Fibroblast of skin of abdomen (primary cell): ENCODE measurements around the gene ATOX1.
A peak's percentile ranks its signal among the peaks of the same experiment; 100 is the strongest.
"Not testable (repeated sequence)": the region's sequence is repeated elsewhere in the genome, so short reads cannot be mapped to it uniquely, and the experiment has no call there.

Source experiments
- DNase-seq: peaks from one replicate; pipeline ENCODE4 v3.0.0-alpha.2; 2013

Gene ATOX1

DNA sequence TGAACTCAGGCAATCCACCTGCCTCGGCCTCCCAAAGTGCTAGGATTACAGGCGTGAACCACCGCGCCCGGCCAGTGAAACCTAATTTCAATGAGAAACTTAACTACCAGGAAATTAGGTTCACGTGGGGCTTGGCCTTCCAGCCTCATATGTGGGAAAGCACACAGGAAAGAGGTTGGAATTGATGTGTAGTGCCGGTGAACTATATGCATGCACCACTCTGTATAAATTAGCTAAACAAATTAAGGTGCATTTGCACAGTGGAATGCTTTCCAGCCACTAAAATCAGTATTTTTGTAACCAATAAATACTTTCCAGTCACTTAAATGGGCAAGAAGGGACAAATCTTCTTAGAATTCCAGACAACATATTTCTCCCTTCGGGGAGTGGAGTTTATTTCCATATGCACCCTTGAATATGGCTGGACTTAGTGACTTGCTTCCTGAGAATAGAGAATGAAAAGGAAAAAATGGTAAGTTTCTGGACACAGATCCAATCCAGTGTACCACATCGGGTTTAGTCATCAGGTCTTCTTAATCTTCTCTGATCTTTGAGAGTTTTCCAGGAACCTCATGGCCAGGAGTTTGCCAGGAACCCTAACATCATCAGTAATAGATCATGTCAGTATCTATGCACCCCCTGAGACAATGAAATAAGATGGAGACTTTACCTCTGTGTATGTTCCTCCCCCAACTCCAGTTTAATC, 24.9 kb downstream of the ATOX1 start:
- DNase-seq: peak; percentile 88

DNA sequence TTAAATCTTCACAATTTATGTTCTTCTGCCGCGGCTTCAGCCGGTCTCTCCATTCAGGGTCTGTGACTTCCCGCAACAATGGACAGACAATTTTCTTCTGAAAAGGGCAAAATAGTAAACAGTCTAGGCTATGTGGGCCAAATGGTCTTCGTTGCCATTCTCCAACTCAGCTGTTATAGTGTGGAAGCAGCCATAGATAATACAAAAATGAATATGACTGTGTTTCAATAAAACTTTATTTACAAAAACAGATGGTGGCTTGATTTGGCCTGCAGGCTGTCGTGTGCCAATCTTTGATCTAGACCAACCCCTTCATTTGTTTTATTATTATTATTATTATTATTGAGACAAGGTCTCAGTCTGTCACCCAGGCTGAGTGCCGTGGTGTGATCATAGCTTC, 28.1 kb downstream of the ATOX1 start:
- DNase-seq: no peak

DNA sequence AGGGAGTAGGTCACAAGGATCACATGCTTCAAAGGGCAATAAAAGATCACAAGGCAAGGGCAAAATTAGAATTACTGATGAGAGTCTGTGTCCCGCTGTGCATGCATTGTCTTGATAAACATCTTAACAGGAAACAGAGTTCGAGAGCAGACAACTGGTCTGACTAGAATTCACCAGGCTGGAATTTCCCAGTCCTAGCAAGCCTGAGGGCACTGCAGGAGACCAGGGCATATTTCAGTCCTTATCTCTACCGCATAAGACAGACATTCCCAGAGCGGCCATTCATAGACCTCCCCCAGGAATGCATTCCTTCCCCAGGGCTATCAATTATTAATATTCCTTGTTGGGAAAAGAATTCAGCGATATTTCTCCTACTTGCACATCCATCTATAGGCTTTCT, 28.8 kb downstream of the ATOX1 start:
- not testable (repeated sequence) for DNase-seq

DNA sequence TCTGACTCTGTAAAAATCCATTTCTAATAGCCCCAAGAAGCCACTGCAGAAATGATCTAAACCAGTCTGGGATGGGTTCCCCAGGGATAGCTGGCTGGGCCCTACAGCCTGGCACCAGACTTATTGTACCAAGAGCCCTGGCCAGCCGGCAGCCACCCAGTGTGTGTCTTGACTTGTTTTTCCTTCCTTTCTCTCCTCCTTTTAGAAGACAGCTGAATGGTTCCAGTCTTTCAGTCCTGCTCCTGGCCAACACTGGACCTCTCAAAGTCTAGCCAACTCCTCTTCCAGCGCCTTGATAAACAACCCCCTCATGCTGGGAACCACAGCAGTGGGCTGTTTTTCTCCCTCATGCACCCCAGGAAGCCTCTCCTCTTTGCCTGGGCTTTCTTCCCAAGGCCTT, 34.1 kb downstream of the ATOX1 start:
- no peak for DNase-seq

DNA sequence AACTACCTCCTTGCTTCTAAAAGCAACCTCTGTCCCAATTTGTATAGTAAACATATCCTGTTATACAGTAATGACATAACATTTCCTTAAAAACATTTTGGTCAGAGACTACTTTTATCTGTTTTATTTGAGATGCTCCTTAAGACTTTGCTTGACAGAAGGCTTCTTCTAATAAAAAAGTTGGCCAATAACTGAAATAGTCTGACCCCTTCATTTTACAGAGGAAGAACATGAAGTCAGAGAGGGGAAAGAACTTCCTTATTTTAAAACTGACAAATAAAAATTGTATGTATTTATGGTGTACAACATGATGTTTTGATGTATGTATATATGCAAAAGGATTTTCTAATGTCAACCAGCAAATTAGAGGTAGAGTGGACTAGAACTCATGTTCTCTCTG, 35.9 kb downstream of the ATOX1 start:
- no peak for DNase-seq

DNA sequence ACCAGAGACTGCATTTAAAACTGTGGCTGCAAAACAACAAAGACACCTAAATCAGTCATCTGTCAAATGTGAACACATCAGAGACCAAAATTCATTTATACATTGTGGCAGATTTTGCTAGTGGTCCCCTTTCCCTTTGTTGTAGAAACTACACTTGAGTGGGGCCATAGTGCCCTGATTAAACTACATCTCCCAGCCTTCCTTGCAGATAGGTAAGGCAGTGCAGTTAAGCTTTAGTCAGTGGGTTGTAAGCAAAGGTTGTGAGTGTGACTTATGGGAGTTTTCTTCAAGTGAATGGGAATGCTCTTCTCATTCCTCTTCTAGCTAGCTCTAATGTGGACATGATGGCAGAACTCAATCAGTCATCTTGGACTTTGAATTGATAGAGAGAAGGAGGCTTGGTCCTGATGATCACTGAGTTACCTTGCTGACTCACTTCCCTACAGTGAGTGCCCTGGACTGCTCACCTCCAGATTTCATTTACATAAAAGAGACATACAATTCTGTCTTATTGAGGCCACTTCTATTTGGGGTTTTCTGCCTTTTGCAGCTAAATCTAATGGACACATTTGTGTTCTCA, 36.5 kb downstream of the ATOX1 start:
- no peak for DNase-seq

DNA sequence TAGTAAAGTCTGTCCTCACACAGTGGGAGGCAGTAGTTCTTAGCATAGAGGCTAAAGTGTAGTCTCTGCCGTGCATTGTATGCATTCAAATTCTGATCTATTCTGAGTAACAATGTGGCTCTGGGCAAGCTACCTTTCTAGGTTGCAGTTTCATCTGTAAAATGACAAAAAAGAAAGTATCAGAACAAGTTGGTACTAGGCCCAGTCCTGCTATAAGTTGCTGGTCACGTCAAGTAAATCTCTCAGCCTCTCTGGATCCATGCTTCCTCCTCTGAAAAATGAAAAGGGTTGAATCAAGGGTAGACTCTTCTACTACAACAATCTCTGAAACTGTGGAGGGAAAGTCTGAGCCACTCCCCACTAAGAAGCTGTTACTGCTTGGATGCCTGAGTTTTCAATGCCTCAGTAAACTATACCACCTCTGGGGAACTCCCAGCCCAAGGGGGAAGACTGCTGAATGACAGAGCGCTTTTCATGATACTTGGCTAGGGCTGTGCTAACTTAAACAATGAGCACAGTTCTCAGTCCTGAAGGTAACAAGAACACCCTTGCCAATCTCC, 37.3 kb downstream of the ATOX1 start:
- DNase-seq: no peak

DNA sequence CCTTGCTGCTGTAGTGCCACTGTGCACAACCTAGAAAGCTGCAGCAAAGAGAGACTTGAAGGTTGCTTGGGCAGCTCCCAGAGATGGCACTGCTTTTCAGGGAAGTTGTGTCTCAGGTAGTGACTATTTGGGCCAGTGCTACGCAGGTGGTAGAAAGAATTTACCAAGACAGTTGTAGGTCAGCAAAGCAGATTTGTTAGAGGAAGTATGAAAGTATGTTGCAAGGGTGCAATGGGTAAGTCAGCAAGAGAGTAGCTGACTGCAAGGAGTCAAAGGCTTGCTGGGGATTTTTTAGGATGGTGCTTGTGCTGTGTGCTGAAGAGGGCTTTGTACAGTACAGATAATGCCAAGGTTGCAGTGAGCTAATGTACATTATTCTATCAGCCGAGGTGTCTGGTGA, 38.2 kb downstream of the ATOX1 start:
- no peak for DNase-seq

DNA sequence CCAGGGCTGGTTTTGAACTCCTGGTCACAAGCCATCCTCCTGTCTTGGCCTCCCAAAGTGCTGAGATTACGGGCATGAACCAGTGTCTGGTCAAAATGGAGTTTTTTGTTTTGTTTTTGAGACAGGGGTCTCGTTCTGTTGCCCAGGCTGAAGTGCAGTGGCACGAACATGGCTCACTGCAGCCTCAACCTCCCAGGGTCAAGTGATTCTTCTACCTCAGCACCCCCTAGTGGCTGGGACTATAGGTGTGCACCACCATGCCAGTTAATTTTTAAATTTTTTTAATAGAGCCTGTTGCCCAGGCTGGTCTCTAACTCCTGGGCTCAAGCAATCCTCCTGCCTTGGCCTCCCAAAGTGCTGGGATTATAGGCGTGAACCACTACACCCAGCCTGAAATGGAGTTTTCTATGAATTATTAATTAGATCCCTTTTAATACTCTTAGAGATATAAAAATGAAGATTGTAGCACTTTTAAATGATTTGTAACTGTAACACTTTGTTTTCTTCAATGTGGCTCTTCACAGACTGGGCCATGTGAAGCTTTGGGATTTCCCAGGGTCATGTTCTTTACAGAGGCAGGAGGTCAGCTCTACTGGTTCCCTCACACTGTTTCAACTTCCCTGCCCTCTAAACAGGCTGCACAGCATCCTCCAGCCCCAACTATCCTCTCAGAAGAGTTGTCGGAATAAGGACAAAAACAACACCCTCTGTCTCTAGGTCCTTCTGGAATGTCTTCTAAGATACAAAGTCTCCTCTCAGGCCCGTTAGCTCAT, 39.0 kb downstream of the ATOX1 start:
- peak; percentile 57 for DNase-seq

DNA sequence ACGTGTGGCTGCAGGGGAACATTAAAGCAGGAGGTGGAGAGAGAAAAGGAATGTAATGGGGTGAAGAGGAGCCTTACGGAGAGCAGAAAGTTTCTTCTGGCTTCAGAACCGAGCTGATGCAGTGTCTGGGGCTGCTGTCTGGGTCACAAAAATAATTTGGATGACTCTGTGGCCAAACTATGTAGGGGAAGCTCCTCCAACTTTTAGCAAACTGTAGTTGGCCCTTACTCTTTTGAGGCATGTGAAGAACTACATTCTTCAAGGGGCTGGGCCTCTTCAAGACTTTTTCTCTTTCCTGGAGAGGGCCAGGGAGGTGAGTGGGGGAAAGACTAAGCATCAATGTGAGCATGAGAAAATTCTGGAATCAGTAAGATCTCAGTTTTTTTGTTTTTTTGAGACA, 39.8 kb downstream of the ATOX1 start:
- DNase-seq: peak; percentile 96

DNA sequence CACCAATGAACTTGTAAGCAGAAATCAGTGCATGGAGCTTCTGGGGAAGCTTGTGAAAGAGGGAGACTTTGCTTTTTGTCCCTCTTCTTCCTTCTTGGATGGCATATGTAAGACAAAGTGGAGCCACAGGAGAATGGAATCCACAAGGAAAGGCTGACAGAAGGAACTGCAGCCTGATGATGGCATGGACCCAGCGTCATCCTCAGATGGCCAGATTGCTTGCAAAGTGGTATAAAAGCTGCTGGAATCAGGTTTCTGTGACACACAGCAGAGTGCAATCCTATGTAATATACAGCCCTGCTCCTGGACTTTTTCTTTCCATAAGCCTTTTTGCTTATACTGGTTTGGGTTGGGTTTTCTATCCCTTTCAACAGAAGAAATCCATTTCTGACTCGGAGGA, 40.3 kb downstream of the ATOX1 start:
- DNase-seq: peak; percentile 82

DNA sequence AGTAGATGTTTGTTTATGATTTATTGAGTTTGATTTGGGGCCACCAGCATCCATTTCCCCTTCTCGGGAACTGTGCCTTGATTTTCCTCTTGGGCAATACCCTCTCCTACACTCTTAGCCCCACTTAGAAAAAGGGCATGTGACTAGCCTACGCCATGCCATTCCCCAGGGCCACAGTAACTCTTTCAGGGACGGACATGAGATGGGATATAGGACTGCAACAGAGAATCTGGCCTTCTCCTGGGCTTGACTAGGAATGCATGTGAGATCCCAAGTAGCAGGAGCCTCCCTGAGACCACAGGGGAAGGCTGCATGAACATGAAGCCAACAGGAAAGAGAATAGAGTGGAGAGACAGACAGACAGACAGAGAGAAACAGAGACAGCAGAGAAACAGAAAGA, 41.0 kb downstream of the ATOX1 start:
- peak; percentile 54 for DNase-seq

DNA sequence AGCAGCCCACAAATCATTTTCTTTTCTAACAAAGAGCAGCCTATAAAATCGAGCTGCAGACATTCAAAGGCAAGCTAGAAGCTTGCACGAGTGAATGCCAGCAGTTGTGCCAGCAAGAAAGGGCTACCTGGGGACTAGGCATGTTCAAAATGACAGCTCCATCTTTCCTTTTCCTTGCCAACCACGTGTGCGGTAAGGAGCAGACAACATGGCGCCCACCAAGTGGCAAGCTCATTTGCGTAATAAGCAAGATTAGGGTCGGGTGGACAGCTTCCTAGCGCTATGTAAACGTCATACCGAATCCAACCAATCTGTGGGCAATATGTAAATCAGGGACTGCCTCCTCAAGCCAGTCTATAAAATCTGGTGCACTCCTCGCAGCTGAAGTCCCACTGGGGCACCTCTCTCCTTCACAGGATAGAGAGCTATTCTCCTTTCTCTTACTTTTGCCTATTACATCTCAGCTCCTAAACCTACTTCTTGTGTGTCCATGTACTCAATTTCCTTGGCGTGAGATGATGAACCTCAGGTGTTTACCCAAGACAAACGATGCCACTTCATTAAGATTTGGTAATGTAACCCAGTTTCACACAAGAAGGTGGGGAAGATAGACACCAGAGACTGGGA, 49.2 kb downstream of the ATOX1 start:
- no peak for DNase-seq

DNA sequence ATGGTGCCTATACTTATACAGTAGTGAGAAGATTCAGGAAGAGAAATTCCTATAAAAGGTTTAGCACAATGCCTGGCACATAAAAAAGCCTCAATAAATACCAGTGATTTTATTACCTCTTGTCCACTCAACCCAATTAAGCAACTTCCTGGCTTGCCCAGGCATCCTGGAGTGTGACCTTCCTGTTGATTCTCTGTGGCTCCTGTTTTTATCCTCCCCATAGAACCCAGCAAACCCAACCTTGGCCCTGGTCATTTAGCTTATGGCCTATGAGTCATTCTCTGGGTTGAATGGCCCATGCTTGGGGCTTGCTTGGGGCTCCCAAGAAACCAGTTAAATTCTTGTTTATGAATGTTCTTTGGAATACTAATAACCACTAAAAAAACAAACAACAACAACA, 50.3 kb downstream of the ATOX1 start:
- DNase-seq: no peak

DNA sequence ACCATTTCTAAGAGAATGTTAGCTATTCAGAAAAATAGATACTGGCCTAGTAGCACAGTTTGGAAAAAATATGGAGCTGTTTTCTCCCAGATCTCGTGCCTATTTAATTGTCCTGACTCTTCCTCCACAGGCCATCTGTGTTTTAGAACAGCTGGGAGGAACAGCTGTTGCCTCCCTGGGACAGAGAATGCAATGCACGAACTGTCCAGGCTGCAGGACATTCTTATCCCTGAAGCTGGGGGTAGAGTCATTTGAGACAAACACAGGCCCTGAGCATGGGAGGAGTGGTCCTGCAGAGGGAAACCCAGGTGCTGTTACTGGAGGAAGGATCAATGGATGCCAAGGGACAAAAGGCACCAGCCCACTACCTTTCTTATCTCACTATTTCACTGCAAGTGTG, 50.9 kb downstream of the ATOX1 start:
- DNase-seq: no peak

DNA sequence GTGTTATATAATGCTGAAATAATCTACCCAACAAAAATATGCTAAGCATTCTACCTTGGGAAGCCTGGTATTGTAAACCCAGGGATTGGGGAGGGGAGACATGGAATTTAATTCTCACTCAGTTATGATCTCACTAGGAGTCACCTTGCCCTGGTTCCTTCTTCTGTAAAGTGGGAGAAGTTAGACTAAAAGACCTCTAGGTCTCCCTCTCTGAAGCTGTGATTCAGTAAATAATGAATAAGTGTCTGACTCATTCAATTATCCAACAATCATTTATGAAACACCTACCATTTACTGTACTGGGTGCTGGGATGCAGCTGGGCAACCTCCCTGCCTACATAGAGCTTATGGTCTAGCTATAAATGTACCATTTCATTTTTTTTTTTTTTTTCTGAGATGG, 51.5 kb downstream of the ATOX1 start:
- peak; percentile 41 for DNase-seq

DNA sequence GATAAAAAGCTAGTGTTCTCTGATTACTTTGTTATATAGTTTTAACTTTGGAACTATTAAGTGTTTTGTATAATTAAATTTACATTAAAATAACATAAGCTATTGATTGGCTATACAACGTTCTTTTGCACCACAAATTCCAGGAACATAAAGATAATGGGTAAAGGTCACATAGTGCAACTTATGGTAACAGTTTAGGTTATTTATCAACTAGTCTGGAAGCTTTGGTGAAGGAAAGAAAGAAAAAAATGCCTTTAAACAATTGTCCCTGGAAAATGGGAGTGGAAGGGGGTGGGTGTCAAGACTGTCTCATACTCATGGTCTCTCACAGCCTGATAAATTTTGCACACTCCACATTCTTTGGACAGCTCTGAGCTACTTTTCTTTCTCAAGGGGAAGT, 54.7 kb downstream of the ATOX1 start:
- no peak for DNase-seq

DNA sequence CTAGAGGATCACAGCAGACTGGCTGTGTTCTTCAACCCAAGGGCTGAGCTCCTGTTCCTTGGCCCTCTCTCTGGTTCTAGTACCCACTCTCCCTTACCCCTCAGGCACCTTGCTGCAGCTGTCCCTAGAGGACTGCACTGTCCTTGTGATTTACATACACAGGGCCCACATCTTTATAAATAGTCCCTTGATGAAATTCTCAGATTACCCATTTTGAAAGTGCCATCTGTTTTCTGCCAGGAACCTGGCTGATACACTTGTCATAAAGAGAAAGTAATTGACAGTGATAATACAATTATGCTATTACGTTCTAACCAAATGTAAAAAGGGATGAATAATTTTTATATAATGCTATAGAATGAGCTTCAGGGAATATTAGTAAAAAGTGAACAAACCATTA, 55.2 kb downstream of the ATOX1 start:
- DNase-seq: no peak

DNA sequence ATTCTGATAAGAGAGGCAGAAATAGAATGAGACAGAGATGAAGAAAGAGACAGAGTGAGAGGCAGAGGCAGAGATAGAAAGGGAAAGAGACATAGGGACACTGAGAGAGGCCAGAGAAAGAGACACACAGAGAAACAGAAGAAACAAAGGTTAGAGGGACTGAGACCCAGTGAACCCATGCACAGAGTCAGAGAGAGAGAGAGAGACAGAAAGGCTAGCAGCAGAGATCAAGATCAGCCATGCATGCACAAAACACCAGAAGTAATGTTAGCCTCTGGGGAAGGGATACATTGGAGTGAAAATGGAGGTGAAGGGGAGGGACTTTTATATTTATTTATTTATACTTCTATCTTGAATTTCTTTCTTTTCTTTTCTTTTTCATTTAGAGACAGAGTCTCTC, 57.6 kb downstream of the ATOX1 start:
- no peak for DNase-seq

DNA sequence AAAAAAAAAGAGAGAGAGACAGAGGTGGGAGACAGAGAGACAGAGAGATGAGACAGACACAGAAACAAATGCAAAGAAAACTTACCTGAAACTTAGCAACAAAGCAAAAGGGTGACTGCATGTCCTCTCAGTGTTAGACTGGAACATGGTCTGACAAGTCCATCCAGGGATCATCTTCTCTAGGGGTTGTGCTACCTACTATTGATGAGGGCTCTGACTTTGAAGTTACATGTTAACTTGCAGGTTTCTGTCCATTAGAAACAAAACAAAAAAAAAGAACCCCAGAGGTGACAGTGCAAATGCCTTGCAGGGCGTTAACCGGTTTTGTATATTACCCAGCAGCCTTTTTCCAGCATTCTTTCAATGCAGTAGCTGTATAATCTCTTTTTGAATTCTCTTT, 58.1 kb downstream of the ATOX1 start:
- DNase-seq: no peak

DNA sequence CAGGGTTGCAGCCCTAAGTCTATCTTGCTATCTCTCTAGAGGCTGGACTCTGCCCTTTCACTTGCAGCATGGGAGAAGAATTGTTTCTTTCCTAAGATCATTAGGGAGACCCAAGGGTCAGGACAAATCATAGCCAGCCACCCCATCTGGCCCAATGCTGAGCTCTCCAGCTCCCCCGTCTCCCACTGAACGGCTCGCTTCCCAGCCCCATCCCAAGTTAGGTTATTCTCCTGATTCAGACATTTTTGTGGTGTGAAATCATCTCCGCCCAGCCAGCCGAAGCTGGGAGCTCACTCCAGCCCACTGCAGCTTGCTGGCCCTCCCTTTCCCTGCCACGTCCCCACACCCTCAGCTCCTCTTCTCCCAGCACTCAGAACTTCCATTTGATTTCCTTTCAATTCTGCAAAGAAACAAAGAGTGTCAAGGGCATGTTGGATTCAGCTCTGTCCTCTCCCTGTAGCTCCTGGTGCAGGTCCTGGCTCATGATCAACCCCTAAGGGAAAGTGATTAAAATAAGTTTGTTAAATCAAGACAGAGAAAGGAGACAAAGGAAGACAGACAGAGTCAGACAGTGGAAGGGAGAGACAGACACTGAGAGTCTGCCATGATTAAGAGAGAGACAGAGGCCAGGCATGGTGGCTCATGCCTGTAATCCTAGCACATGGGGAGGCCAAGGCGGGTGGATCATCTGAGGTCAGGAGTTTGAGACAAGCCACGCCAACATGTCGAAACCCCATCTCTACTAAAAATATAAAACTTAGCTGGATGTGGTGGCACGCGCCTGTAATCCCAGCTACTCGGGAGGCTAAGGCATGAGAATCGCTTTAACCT, 59.1 kb downstream of the ATOX1 start:
- DNase-seq: peak; percentile 99

DNA sequence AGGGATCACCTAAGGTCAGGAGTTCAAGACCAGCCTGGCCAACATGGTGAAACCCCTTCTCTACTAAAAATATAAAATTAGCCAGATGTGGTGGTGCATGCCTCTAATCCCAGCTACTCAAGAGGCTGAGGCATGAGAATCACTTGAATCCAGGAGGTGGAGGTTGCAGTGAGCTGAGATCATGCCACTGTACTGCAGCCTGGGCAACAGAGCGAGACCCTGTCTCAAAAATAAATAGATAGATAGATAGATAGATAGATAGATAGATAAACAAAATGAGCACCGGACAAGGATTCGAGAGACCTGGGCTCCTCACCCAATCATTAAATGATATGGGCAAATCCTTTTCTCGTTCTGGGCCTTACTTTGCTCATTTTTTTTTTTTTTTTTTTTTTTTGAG, 60.4 kb downstream of the ATOX1 start:
- DNase-seq: not testable (repeated sequence)
